Fibroblast of skin of back (primary cell): ENCODE results near the gene VPS50.
"Not testable (repeated sequence)": the region's sequence is repeated elsewhere in the genome, so short reads cannot be mapped to it uniquely, and the experiment has no call there.

Source experiments
- DNase-seq: peaks from one replicate; pipeline ENCODE4 v3.0.0-alpha.2; 2013

Gene VPS50

DNA sequence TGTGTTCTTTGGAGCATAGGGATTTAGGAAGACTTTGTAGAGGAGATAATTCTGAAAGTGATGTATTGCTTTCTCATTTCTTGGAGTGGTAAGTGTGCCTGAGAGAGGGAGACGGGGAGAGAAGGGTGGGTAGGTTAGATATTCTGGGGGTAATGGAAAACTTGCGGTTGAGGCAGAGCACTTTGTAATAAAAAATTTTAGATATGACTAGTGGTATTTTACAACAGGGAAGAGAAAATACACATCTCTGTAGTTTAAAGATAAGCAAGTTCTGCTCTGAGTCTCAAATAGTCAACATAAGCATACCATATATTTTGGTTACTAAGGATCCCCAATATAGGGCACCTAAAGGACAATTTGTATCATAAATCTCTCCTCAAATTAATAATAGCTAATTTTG, 6.6 kb downstream of the VPS50 start:
- DNase-seq: no peak

DNA sequence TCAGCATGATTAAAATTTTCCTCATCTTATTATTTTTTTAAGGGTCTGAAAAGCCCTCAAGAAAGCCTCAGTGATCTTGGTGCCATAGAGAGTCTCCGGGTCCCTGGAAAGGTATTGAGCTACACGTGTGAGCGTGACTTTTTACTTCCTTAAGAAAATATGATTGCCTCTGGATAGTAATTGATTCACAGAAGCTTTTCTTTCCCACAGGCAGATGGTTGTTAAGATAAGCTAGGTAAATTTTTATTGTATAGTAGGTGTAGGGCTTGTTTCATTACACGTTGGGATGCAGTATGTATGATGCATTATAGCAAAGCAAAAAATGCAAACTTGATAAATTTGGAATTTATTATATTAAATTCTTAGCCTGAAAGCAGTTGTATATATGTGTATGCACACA, 7.7 kb downstream of the VPS50 start:
- DNase-seq: no peak

- no peak for DNase-seq
Measured at GRCh38 chr7:93242106-93242505, 9.9 kb downstream of the VPS50 start.

DNA sequence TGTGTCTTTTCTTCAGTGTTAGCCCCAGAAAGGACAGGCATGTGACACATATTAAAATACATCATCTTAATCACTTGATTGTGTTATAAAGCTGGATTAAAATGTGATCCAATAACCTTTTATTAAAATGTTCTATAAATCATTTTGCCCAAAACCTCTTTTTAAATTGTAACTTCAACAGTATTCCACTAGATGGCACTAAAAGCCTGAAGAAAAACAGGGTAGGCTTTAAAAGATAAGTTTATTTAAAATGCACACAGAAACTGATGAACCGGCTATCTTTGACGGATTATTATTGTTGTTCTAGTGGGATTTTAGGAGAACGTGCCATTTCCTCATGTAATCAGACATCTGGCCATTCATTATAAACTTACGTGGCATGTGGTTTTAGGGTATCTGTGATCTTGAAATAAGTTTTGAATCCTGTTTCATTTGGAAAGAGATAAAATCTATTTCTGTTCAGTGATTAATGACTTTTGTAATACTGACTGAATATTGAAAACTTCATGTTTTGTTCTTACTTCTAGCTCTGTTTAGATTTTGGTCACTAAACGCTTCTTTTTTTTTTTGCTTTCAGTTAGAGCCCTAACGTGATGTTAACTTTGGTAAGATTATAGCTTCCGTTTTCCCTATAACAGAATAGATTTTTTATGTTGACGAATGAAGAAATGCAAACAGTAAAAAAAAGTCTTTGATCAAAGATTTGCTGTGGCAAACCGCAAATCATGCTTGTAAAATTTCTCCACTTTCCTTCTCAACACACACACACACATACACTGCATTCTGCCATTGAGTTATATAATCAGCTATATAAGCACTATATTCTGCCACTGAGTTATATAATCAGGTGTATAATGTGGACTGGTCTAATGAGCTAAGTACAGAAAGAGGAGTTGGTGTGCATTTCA, 13.6 kb downstream of the VPS50 start:
- DNase-seq: peak; percentile 48

GRCh38 chr7:93249491-93250148, 17.5 kb downstream of the VPS50 start:
- DNase-seq: peak; percentile 57

DNA sequence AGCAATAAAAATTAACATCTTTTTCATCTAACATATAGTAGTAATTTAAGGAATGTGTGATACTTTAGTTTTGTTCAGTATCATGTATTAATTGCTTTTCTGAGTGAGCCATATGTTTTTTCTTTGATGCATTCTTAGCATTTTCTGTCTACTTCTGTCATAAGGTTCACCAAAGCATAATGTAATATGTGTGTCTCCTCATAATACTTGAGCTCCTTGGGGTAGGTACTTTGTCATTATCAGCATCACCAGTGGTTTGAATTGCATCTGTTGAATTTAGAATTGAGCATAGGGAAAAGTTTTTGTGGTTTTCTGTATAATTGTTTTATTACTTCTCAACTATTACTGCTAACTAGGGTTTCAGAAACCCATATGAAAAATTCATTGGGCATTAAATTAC, 26.5 kb downstream of the VPS50 start:
- peak; percentile 8 for DNase-seq

DNA sequence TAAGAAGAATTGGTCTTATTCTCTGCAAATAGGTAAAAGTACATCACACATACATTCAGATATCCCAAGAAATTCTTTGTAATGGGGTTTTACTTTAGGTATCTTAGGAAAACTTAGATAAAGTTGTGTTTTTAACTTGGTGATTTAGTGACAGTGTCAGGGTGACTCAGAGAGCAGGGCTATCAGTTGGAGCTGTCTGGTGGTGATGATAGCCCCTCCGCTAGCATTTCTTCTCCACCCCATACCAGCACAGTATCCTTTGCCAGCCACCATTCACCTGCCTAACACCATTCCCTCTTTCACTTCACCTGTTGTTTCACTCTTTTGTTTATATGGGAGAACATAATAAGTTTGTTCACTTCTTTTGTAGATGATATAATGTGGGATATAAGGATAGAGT, 30.4 kb downstream of the VPS50 start:
- DNase-seq: no peak

- DNase-seq: no peak
Measured at GRCh38 chr7:93265220-93265619, 33.1 kb downstream of the VPS50 start.

DNA sequence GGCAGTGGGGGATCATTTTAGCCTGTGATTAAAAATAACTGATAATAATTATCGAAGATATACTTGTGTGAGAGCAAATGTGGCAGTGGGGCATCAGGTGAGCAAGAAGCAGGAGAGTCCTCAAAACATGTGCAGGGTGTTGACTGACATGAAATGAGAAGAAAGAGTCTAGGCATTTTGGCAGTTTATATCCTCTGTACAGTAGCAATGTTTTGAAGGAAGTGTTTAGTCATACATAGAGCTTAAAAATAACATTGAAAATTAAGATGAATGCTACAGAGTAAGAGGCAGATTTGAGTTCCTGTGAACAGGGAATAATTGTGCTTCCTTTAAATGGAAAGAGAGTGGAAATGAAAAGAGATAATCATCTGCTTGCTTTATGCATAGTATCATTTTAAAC, 47.4 kb downstream of the VPS50 start:
- peak; percentile 32 for DNase-seq

DNA sequence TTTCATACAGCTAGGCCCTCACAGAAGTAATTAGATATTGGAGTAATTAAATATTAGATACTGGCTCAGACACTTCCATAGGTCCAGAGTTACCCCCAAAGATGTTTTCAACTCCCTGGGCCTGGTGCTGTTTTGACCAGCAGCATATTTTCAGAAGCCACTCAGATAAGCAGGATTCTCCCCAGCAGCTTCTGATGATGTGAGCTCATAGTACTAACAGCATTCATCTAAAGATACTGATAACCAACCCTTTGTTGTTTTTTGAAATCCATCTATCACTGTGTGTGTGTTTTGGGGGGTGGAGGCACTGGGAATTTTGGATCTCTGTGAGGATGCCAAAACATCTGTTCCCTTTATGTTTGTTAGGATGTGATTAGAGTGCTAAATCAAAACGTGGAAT, 52.7 kb downstream of the VPS50 start:
- DNase-seq: peak; percentile 8

DNA sequence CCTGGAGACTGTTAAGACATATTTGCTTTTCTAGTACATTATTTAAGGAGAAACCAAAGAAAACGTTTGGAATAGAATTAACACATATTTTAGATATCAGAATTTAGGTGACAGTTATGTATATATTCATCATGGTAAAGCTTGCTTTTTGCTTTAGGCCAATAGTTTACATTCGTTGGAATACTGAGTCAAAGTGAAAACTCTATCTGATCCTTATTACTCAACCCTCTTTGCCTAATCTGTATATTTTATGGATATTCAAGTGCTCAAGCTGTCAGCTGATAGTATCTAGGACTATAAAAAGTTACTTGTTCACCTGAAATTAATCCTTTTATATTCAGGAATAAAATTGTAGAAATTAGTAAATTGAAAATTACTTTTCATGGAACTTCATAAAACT, 61.1 kb downstream of the VPS50 start:
- DNase-seq: no peak

DNA sequence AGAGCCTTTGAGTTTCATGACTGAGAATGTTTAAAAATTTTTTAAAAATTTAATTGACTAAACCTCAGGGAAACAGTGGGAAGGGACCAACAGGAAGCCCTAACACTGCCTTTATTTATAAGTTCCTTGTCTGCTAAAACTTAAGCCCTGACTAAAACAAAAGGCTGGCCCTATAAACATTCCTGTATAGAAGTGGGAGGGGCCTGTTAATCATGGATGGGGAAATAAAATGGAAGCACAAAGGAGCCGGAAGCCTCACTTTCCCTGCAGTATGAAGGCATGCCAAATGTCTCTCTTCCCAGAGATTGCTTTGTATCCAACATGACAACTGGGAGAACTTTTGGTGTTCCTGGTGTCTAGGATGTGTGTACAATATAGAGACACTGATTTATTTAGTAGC, 66.0 kb downstream of the VPS50 start:
- no peak for DNase-seq

- peak; percentile 52 for DNase-seq
Measured at GRCh38 chr7:93298671-93299070, 66.5 kb downstream of the VPS50 start.

DNA sequence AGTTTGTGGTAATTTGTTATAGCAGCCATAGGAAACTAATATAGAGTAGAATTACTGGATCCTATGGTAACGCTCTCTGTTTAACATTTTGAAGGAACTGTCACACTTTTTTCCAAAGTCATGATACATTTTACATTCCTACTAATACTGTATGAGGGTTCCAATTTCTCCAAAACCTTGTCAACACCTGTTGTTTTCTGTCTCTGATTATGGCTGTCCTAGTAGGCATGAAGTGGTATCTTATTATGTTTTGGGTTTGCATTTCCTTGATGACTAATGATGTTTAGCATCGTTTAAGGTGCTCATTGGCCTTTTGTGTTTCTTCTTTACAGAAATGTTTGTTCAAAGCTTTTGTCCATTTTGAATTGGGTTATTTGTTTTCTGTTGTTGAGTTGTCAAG, 69.6 kb downstream of the VPS50 start:
- DNase-seq: no peak

DNA sequence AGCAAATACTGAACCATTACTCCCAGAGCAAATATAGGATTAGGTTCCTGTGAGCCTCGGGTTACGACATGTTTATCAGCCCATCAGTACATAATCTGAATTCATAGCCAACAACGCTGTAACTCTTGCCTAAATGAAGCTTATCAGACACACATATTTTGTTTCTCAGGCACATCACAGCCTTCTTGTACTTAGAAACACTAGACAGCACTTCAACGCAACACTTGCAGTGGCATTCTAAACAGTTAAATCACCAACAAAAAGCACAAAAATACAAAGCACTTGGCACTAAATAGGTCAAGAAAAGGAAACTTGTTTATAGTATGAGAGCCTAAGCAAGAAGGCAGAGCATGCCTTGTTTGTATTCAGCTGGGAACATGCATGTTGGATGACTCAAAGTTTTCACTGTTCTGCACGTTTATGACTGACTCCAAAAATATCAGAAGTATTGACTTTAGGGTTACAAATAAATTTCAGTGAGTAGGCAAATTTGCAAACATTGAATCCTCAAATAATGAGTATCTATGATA, 75.0 kb downstream of the VPS50 start:
- DNase-seq: peak; percentile 81

GRCh38 chr7:93307943-93308342, 75.8 kb downstream of the VPS50 start:
- no peak for DNase-seq

DNA sequence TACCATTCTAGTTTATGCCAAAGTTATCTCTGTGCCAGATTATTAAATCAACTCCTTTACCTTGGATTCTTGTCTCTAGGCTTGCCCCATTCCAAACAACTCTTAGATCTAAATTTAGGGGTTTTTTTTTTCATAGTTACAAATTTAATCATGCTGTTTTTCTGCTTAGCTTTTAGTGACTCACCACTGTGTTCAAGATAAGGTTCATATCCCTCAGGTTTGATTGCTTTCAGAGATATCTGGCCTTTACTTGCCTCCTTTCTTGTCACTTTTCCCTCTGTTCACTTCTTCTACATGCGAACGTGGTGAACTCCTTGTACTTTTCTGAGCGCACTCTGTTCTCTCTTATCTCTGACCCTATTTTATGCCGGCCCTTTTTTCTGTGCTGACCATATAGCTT, 78.2 kb downstream of the VPS50 start:
- peak; percentile 26 for DNase-seq

DNA sequence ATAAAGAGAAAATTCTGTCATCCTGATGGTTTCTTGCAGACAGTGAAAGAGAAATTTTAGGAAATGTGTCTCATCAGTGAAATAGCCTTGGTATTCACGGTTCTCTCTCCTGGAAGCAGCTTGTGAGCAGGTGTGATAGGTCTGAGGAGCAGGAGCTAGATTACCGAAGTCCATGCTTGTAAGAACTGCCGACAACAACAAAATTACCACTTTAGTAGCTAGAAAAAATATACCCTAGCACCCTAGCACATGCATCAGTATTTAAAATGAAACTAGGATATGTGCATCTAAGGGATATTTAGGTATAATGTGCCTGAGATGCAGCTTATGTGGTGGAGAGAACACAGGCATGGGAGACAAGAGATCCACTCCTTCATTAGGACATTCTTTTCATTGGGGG, 82.3 kb downstream of the VPS50 start:
- no peak for DNase-seq

DNA sequence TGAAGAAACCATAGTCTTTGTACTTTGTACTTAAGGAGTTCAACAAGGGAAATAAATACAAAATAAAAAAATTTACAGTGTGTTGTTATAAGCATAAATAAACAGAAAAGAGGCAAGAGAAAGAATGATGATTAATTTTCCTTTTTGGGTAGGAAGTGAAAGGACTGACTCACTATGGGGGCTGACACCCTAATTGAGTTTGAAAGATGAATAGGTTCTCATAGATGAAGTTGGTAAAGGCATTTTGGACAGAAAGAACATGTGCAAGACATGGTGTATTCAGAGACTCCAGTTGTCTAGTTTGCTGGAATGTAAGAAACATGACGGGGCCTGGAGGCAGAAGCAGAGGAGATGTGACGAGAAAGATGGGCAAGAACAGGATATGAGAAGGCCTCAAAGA, 83.7 kb downstream of the VPS50 start:
- DNase-seq: peak; percentile 49

- DNase-seq: peak; percentile 62
Measured at GRCh38 chr7:93316730-93317129, 84.6 kb downstream of the VPS50 start.

DNA sequence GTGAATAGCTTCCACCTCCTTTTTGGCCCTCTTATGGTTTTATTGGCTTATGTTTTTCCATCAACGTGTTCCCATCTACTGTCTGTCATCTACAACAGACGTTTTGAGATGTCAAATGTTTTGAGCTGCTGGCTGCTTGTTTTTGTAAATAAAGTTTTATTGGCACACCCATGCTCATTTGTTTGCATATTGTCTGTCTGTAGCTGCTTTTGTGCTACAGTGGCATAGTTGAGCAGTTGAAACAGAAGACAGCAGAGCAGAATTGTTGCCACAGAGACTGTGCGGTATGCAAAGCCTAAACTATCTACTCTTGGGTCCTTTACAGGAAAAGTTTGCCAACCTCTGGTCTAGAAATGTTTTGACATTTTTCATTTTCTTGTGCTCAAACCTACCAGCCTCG, 88.7 kb downstream of the VPS50 start:
- no peak for DNase-seq

DNA sequence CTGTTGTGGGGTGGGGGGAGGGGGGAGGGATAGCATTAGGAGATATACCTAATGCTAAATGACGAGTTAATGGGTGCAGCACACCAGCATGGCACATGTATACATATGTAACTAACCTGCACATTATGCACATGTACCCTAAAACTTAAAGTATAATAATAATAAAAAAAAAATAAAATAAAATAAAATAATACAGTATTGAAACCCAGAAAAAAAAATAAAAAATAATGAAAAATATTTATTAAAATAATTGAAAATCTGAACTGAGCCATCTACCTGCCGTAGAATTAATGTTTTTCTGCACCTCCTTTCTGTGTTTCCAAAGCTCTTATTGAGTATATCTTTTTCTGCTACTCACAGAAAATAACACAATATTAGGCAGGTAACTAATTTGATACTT, 94.1 kb downstream of the VPS50 start:
- DNase-seq: not testable (repeated sequence)

DNA sequence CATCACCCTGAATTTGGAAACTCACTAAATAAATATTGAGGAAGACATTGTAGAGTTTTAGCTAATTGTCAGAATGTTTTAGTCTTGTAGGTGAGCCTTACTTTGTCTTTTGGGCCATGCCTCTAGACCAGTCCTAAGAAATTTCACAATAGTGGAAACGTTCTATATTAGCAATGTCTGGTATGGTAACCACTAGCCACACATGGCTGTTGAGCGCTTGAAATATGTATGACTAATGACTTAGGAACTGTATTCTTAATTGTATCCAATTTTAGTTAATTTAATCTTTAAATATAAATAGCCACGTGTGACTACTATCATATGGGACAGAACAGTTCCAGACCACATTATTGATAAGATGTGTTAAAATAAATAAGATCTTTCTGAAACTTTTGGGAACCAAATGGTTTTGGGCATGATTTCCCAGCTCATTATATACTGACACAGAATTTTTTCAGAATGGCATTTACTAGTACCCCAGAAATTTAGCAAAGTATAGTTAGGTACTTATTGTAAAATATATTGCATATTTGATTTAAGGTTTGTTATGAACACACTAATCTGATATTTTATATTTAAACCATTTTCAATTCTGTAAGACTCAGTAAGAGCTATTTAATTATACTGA, 95.0 kb downstream of the VPS50 start:
- DNase-seq: peak; percentile 91
